ENCODE measurements around the gene OPRPN. TPM values are rescaled to one million over a fixed set of nuclear protein-coding genes. Genes with fewer than 3 reads are reported as not detected.

Gene OPRPN
- total RNA-seq, 1 donor from 2014 or later, result not detected

DNA sequence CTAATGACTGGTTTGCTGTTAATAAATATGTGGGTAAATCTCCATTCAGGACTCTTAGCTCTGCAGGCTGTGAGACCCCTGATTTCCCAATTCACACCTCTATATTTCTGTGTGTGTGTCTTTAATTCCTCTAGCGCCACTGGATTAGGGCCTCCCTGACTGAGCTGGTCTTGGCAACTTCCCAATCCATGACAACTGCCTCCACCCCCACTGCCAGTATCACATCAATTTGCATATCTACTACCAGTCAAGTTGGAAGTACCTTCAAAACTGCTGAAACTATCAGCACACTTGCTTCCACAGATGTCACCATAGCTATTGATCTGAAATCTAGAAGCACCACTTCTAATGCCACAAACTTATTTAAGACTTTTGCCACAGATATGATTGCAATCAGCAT is 27.6 kb downstream of the OPRPN start:
- Mint-ChIP-seq H3K4me3 (ENCODE audit: unreplicated experiment) (no peak overlapping the region), H3K36me3 (ENCODE audit: low read depth, unreplicated experiment) (peaks cover 5% of the 10 kb centered on the region), H3K27me3 (ENCODE audit: unreplicated experiment) (no peaks in the 10 kb centered on the region), H3K27ac (ENCODE audit: unreplicated experiment) (no peak overlapping the region), H3K4me1 (ENCODE audit: unreplicated experiment) (no peaks in the 10 kb centered on the region), H3K9me3 (ENCODE audit: unreplicated experiment) (no peaks in the 10 kb centered on the region)
- TF ChIP-seq, protein P1, sequence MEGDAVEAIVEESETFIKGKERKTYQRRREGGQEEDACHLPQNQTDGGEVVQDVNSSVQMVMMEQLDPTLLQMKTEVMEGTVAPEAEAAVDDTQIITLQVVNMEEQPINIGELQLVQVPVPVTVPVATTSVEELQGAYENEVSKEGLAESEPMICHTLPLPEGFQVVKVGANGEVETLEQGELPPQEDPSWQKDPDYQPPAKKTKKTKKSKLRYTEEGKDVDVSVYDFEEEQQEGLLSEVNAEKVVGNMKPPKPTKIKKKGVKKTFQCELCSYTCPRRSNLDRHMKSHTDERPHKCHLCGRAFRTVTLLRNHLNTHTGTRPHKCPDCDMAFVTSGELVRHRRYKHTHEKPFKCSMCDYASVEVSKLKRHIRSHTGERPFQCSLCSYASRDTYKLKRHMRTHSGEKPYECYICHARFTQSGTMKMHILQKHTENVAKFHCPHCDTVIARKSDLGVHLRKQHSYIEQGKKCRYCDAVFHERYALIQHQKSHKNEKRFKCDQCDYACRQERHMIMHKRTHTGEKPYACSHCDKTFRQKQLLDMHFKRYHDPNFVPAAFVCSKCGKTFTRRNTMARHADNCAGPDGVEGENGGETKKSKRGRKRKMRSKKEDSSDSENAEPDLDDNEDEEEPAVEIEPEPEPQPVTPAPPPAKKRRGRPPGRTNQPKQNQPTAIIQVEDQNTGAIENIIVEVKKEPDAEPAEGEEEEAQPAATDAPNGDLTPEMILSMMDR (IDR thresholded peaks at IDR 0.05; ENCODE audit: unreplicated experiment), result no peak
- DNase-seq (ENCODE audit: low spot score), result no peak

DNA sequence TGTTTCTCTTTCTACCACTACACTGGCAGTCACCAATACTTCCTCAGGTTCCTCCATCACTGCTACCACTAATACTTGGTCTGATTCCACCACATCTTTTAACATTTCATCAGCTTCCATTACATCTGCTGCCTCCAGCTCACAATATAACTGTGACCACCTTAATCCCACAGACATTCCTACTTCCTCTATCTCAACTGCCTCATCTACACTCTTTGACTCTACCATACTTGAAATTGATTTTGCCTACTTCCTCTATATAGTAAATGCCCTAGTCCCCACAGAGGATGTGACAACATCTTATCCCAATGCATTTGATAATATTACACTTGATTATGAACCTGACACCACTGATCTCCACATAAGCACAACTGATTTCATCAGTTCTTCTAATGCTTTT is 29.0 kb downstream of the OPRPN start:
- no peak for DNase-seq (ENCODE audit: low spot score)
- H3K27ac Mint-ChIP-seq (ENCODE audit: unreplicated experiment), result no peak overlapping the region
- TF ChIP-seq, protein P1 (IDR thresholded peaks at IDR 0.05; ENCODE audit: unreplicated experiment), result no peak
- no peaks in the 10 kb centered on the region for H3K27me3 Mint-ChIP-seq (ENCODE audit: unreplicated experiment)
- H3K36me3 Mint-ChIP-seq (ENCODE audit: low read depth, unreplicated experiment), result peaks cover 5% of the 10 kb centered on the region
- H3K9me3 Mint-ChIP-seq (ENCODE audit: unreplicated experiment), result no peaks in the 10 kb centered on the region
- H3K4me1 Mint-ChIP-seq (ENCODE audit: unreplicated experiment), result no peaks in the 10 kb centered on the region
- H3K4me3 Mint-ChIP-seq (ENCODE audit: unreplicated experiment), result no peak overlapping the region

DNA sequence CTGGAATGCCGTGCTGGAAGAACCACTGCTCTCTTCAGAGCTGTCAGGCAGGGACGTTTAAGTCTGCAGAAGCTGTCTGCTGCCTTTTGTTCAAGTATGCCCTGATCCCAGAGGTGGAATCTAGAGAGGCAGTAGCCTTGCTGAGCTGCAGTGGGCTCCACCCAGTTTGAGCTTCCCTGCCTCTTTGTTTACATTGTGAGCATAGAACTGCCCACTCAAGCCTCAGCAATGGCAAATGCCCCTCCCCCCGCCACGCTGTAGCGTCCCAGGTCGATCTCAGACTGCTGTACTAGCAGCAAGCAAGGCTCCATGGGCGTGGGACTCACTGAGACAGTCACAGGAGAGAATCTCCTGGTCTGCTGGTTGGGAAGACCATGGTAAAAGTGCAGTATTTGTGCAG is 39.5 kb downstream of the OPRPN start:
- Mint-ChIP-seq H3K9me3 (ENCODE audit: unreplicated experiment) (no peaks in the 10 kb centered on the region), H3K27ac (ENCODE audit: unreplicated experiment) (no peak overlapping the region), H3K4me3 (ENCODE audit: unreplicated experiment) (no peak overlapping the region), H3K27me3 (ENCODE audit: unreplicated experiment) (no peaks in the 10 kb centered on the region), H3K4me1 (ENCODE audit: unreplicated experiment) (no peaks in the 10 kb centered on the region), H3K36me3 (ENCODE audit: low read depth, unreplicated experiment) (no peaks in the 10 kb centered on the region)
- TF ChIP-seq, protein P1 (IDR thresholded peaks at IDR 0.05; ENCODE audit: unreplicated experiment), result no peak
- DNase-seq (ENCODE audit: low spot score), result no peak

DNA sequence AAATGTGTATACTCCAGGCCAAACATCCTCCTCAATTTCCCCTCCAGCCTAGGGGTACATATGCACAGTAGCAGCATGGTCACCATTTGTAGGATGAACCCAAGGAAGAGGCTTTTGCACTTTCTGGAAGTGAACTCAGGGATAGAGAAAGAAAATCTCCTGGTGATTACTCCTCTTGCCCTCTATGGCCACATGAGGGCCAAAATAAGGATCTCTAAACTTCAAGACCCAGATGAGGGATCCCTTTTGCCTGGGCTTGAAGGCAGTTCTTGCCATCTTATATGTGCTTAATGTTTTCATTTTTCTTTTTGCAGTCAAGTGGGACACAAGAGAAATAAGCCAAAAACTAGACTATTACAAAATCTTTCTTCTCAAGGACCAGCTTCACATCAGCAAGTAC is 44.7 kb downstream of the OPRPN start:
- Mint-ChIP-seq H3K4me3 (ENCODE audit: unreplicated experiment) (no peak overlapping the region), H3K4me1 (ENCODE audit: unreplicated experiment) (no peaks in the 10 kb centered on the region)

DNA sequence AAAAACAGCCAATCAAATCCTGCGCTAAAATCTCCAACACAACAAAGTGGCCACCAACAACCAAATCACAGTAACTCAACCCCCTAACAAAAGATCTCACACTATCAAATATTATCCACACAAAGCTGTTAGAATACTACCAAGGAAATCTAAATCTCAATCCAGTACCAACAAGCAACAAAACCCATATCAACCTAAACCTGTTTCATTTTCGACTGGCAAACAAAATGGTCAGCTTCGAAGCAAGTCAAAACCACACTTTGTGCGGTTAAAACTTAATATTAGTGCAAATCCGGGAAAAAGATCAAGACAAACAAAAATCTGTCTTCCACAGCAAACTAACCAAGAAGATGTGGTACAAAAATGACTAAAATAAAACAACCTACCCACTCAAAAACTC is 45.6 kb downstream of the OPRPN start:
- no peaks in the 10 kb centered on the region for H3K27me3 Mint-ChIP-seq (ENCODE audit: unreplicated experiment)
- DNase-seq (ENCODE audit: low spot score), result no peak
- no peaks in the 10 kb centered on the region for H3K36me3 Mint-ChIP-seq (ENCODE audit: low read depth, unreplicated experiment)
- no peak overlapping the region for H3K27ac Mint-ChIP-seq (ENCODE audit: unreplicated experiment)
- TF ChIP-seq, protein P1 (IDR thresholded peaks at IDR 0.05; ENCODE audit: unreplicated experiment), result no peak
- no peak overlapping the region for H3K4me3 Mint-ChIP-seq (ENCODE audit: unreplicated experiment)
- H3K4me1 Mint-ChIP-seq (ENCODE audit: unreplicated experiment), result no peaks in the 10 kb centered on the region
- no peaks in the 10 kb centered on the region for H3K9me3 Mint-ChIP-seq (ENCODE audit: unreplicated experiment)

More for the DNA sequence above, 44.7 kb downstream of the OPRPN start:
- TF ChIP-seq, protein P1 (IDR thresholded peaks at IDR 0.05; ENCODE audit: unreplicated experiment), result no peak
- no peak overlapping the region for H3K27ac Mint-ChIP-seq (ENCODE audit: unreplicated experiment)
- no peaks in the 10 kb centered on the region for H3K27me3 Mint-ChIP-seq (ENCODE audit: unreplicated experiment)
- H3K9me3 Mint-ChIP-seq (ENCODE audit: unreplicated experiment), result no peaks in the 10 kb centered on the region
- no peaks in the 10 kb centered on the region for H3K36me3 Mint-ChIP-seq (ENCODE audit: low read depth, unreplicated experiment)
- no peak for DNase-seq (ENCODE audit: low spot score)
